EH (cell line): ENCODE results near the gene LGALS13.
"Not testable (repeated sequence)": the region's sequence is repeated elsewhere in the genome, so short reads cannot be mapped to it uniquely, and the experiment has no call there.

Source experiments
- DNase-seq: peaks from one replicate; pipeline ENCODE4 v3.0.0-alpha.2; 2015; ENCODE audit warnings: low read depth

The LGALS13 gene

GRCh38 chr19:39617745-39618144, 15.4 kb downstream of the LGALS13 start:
- no peak for DNase-seq

- no peak for DNase-seq
Observed at GRCh38 chr19:39623946-39624345, 21.6 kb downstream of the LGALS13 start.

GRCh38 chr19:39627631-39628030, 25.3 kb downstream of the LGALS13 start:
- not testable (repeated sequence) for DNase-seq

- no peak for DNase-seq
Observed at GRCh38 chr19:39631178-39631577, 28.9 kb downstream of the LGALS13 start.

- no peak for DNase-seq
Observed at GRCh38 chr19:39631626-39632025, 29.3 kb downstream of the LGALS13 start.

DNA sequence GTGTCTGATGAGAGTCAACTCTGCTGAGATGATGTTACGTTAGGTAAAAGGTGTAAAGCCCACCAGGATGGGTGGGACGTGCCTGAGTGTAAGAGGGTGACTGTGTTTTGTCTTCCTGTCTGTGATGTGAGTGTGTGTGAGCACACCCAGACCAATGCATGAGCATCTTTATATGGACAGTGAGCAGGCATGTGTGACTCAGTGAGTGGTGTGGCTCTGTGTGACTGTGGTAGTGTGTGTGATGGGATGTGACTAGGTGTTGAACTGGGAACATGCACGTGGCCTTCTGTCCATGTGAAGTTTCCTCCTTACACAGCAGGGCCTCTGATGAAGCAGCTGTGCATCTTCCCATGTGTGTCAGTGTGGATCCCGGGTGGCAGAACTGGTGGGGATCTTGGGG, 35.6 kb downstream of the LGALS13 start:
- DNase-seq, result no peak

GRCh38 chr19:39641773-39642172, 39.4 kb downstream of the LGALS13 start:
- no peak for DNase-seq

DNA sequence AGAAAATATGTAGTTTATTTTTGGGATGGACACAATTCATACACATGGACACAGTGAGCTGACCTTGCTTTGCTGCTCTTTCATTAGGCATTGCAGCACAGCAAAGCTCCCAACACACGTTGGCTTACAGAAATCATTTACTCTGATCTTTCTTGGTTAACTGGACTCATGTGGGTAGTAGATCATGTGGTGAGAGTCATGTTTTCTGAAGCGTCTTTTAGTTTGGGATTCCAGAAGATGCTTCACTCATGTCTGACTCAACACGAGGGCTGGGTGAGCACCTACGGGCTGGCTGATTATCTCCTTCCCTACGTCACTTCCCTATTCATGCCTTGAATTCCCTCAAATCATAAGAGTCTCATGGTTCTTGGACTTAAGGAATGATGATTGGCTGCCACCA, 41.3 kb downstream of the LGALS13 start:
- DNase-seq, result no peak

DNA sequence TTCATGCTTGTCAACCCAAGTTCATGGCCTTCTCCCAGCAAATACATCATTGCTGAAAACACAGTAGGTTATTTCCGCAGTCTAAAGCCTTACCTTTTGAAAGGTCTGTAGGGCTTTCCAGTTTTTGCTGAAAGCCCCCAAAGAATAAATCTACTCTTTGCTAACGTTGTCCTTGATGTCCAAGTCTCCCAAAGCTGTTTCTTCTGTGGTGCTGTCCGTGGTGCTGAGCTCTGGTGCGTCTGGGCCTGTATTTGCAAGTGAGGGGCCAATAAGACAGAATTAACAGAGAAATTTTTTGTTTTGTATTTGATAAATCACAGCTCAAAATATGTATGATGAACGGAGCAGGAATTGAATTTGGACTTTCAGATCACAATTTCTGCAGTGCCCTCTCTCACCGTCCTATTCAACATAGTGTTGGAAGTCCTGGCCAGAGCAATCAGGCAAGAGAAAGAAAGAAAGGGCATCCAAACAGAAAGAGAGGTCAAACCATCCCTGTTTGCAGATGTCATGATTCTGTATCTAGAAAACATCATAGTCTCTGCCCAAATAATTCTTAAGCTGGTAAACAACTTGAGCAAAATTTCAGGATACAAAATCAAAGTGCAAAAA, 43.6 kb downstream of the LGALS13 start:
- DNase-seq, result peak; percentile 34

DNA sequence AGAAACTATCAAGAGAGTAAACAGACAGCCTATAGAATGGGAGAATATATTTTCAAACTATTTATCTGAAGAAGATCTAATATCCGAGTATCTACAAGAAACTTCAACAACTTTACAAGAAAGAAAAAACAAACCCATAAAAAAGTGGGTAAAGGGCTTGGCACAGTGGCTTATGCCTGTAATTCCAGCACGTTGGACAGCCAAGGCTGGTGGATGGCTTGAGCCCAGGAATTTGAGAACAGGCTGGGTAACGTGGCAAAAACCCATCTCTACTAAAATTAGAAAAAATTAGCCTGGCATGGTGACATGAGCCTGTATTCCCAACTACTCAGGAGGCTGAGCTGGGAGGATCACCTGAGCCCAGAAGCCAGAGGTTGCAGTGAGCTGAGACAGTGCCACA, 45.6 kb downstream of the LGALS13 start:
- DNase-seq, result no peak

DNA sequence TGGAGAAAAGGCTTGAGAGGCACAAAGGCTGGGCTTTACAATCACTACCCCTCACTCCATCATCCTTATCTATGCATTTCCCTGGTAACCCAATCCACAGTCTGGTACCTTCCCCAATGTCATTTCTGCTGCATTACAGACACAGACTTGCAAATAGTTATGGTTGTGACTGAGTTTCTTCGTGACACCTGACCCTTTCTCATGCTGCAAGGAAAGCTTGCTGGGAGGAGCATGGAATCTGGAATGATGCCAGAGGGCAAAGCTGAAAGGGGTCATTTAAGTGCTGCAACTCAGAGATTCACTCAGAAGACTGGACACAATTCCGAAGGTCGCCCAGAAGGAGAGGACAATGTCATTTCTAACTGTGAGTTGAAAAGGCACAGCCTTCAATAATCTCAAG, 53.3 kb downstream of the LGALS13 start, which contains the start of gene LGALS16:
TSS of gene LGALS16 (plus strand) at position 301 of the 400 bp plus-strand sequence. CDS start at position 350, 49 bp downstream.
- DNase-seq, result no peak
